Measurements from ENCODE around the gene DOK6. TPM values are rescaled to one million over a fixed set of nuclear protein-coding genes. Genes with fewer than 3 reads are reported as not detected.
A peak's percentile ranks its signal among the peaks of the same experiment; 100 is the strongest.

The DOK6 gene
- total and polyA plus RNA-seq, 12 donors: 0.37 to 12.5 (median 4.6) TPM

DNA sequence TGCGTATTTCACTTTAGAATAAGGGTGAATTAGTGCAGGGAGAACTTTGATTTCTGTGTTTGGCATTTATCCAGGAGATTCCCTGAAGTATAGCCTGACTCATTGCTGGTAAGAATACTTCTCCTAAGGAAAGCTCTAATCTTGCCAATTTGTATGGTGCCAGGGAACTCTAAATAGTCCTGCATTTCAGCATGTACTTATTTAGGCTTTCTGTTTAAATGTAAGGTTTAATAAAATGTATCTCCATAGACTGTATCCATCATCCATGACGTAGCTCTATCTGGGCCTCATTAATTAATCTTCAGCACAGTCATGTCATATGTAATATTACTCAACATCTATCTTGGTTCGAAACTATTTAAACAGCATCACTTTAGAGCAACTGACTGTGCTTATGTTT lies 127.7 kb downstream of the DOK6 start:
- no peaks in the 10 kb centered on the region for H3K27me3 ChIP-seq
- H3K9me3 ChIP-seq: peaks cover 0 to 8% (median 0%) of the 10 kb centered on the region in 11 donors
- H3K36me3 ChIP-seq: no peaks in the 10 kb centered on the region
- intact Hi-C loops (cut with DNase I): no loop called here
- ATAC-seq: peak in 1 of 8 donors; percentile 31
- DNase-seq: no peak
- H3K27ac ChIP-seq: no peak overlapping the region
- H3K4me1 ChIP-seq: peaks cover 0 to 4% (median 0%) of the 10 kb centered on the region in 9 donors
- TF ChIP-seq, protein P1, sequence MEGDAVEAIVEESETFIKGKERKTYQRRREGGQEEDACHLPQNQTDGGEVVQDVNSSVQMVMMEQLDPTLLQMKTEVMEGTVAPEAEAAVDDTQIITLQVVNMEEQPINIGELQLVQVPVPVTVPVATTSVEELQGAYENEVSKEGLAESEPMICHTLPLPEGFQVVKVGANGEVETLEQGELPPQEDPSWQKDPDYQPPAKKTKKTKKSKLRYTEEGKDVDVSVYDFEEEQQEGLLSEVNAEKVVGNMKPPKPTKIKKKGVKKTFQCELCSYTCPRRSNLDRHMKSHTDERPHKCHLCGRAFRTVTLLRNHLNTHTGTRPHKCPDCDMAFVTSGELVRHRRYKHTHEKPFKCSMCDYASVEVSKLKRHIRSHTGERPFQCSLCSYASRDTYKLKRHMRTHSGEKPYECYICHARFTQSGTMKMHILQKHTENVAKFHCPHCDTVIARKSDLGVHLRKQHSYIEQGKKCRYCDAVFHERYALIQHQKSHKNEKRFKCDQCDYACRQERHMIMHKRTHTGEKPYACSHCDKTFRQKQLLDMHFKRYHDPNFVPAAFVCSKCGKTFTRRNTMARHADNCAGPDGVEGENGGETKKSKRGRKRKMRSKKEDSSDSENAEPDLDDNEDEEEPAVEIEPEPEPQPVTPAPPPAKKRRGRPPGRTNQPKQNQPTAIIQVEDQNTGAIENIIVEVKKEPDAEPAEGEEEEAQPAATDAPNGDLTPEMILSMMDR (IDR thresholded peaks at IDR 0.05): no peak
- H3K4me3 ChIP-seq: no peak overlapping the region
- WGBS, 2 donors: 76 to 86% methylated on average over 3 of the region's 3 CpGs

DNA sequence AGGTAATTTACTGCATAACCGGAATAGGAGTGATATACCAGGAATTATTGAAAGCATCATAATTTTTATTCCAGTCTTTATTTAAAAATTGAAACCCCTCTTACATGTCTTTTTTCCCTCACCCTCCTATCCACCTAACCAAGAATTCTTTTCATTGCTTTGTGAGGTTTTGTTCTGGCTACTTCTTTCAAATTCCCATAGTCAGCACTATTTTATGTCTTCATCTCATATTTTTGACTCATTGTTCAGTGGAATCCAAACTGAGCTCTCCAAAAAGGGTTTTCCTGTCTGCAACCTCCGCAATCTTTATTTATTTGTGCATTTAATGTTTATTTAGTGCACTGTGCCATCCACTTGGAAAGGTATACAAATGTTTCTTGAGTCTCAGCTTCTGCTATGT lies 128.5 kb downstream of the DOK6 start:
- H3K4me3 ChIP-seq: no peak overlapping the region
- no peak for ATAC-seq
- H3K9me3 ChIP-seq: peaks cover 0 to 8% (median 0%) of the 10 kb centered on the region in 11 donors
- peaks cover 0 to 4% (median 0%) of the 10 kb centered on the region in 9 donors for H3K4me1 ChIP-seq
- WGBS, 2 donors: 91 to 95% methylated on average over 2 of the region's 2 CpGs
- no peaks in the 10 kb centered on the region for H3K27me3 ChIP-seq
- DNase-seq: no peak
- TF ChIP-seq, protein P1 (IDR thresholded peaks at IDR 0.05): no peak
- no peaks in the 10 kb centered on the region for H3K36me3 ChIP-seq
- intact Hi-C loops (cut with DNase I): no loop called here
- no peak overlapping the region for H3K27ac ChIP-seq

DNA sequence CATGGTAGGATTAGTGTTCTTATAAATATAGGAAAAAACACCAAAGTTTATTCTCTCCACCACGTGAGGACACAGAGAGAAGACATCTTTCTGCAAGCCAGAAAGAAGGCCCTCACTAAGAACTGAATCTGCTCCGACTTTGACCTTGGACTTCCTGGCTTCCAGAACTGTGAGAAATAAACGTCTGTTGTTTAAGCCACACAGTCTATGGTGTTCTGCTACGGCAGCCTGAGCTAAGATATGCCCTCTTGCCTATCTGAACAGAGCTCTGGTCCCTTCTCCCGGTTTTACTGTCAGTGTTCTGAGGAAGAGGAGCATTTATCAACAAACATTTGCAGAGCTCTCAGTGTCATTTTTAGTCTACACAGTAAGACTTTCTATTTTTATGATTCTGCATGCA lies 131.3 kb downstream of the DOK6 start:
- DNase-seq: no peak
- intact Hi-C loops (cut with DNase I): no loop called here
- peaks cover 0 to 8% (median 0%) of the 10 kb centered on the region in 11 donors for H3K9me3 ChIP-seq
- no peak for ATAC-seq
- H3K27me3 ChIP-seq: no peaks in the 10 kb centered on the region
- no peaks in the 10 kb centered on the region for H3K36me3 ChIP-seq
- TF ChIP-seq, protein P1 (IDR thresholded peaks at IDR 0.05): no peak
- no peak overlapping the region for H3K4me3 ChIP-seq
- 61 to 65% methylated on average over 5 of the region's 5 CpGs for WGBS, 2 donors
- no peak overlapping the region for H3K27ac ChIP-seq
- H3K4me1 ChIP-seq: peaks cover 0 to 4% (median 0%) of the 10 kb centered on the region in 9 donors

DNA sequence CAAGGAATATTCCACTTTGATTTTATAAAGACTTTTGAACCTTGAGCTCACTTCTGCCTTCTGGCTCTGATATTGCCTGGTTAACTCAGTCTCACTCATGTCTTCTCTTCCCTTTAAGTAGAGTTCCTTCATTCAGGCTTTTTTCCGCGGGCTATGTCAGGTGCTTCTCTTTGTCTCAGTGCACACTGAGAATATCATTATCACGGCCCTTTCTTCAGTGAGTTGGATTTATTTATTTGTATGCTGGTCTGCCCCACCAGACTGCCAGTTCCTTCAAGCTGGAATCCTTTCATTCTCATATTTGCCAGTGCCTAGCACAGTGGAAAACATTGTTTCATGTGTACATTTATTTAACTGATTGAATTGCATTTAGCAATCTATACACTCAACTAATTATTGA lies 136.5 kb downstream of the DOK6 start:
- Histone ChIP-seq H3K4me1 (no peaks in the 10 kb centered on the region), H3K36me3 (no peaks in the 10 kb centered on the region), H3K4me3 (no peak overlapping the region), H3K9me3 (no peaks in the 10 kb centered on the region), H3K27me3 (no peaks in the 10 kb centered on the region), H3K27ac (no peak overlapping the region)
- 92 to 93% methylated on average over 3 of the region's 3 CpGs for WGBS, 2 donors
- intact Hi-C loops (cut with DNase I): no loop called here
- ATAC-seq (no peak), DNase-seq (no peak)
- TF ChIP-seq, protein P1 (IDR thresholded peaks at IDR 0.05): no peak
